ENCODE measurements around the gene RNASEH2B. TPM values are rescaled to one million over a fixed set of nuclear protein-coding genes. Genes with fewer than 3 reads are reported as not detected.
A peak's percentile ranks its signal among the peaks of the same experiment; 100 is the strongest.

The RNASEH2B gene
- total and polyA plus RNA-seq, 5 donors from 2014 or later: 96.0 to 205 (median 169) TPM

DNA sequence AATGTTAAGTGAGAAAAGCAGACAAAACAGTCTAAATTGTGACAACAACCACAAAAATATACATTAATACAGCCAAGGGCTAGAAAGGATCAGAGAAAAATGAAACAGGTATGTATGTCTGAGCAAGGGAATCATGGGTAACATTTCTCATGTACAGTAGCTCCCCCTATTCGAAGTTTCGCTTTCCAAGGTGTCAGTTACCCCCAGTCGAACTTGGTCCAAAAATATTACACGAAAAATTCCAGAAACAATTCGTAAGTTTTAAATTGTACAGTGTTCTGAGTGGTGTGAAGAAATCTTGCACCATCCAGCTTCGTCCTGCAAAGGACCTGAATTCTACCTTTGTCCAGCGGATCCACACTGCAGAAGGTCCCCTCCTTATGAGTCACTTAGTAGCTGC lies 1.8 kb upstream of the RNASEH2B start:
- no peaks in the 10 kb centered on the region for H3K27me3 Mint-ChIP-seq
- peaks cover 12 to 34% (median 19%) of the 10 kb centered on the region in 4 donors for H3K4me1 Mint-ChIP-seq
- Histone ChIP-seq H3K27ac (ENCODE audit: insufficient read depth, low read length, poor library complexity, severe bottlenecking) (no peak overlapping the region), H3K27me3 (ENCODE audit: control insufficient read depth, insufficient read depth, low read length) (no peaks in the 10 kb centered on the region), H3K4me1 (ENCODE audit: control insufficient read depth, insufficient read depth, low read length, poor library complexity, severe bottlenecking) (peaks cover 35% of the 10 kb centered on the region), H3K4me3 (ENCODE audit: low read depth, low read length) (no peak overlapping the region), H3K36me3 (ENCODE audit: control insufficient read depth, insufficient read depth, low read length) (no peaks in the 10 kb centered on the region), H3K9me3 (ENCODE audit: control insufficient read depth in 2 of 2, low read length in 2 of 2) (no peaks in the 10 kb centered on the region)
- H3K36me3 Mint-ChIP-seq: peaks cover 3% of the 10 kb centered on the region
- DNase-seq (no peak), ATAC-seq (ENCODE audit: low read depth in 2 of 2) (no peak)
- peak overlapping the region; percentile 26 to 86 (median 56) for H3K4me3 Mint-ChIP-seq
- no peaks in the 10 kb centered on the region for H3K9me3 Mint-ChIP-seq
- H3K27ac Mint-ChIP-seq: peak overlapping the region in 1 of 3 donors; percentile 51

DNA sequence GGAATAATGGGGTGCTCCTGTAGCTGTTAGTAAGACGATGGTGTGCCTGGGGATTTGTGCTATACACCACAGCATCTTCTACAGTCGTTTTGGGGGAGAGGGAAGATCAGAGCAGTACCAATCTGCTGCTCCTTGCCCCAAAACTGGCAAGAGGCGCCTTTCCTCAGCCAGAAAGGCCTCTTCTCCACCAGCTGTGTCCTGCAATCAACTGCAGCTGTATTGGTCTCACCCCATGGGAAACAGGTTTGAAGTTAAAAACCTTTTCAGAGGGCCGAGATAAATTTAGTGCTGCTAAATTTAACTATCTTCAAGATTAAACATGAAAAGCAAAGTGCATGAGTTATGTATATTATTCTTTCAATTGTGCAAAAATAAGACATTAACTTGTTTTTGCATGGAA lies 1.2 kb upstream of the RNASEH2B start:
- Mint-ChIP-seq H3K27me3 (no peaks in the 10 kb centered on the region), H3K4me3 (peak overlapping the region; percentile 56 to 87 (median 85)), H3K9me3 (no peaks in the 10 kb centered on the region), H3K36me3 (peaks cover 3% of the 10 kb centered on the region), H3K27ac (peak overlapping the region in 2 of 3 donors; percentile 51 to 71), H3K4me1 (peaks cover 15 to 38% (median 20%) of the 10 kb centered on the region in 4 donors)
- H3K27me3 ChIP-seq (ENCODE audit: control insufficient read depth, insufficient read depth, low read length): no peaks in the 10 kb centered on the region
- DNase-seq (no peak), ATAC-seq (ENCODE audit: low read depth in 2 of 2) (no peak)
- H3K4me3 ChIP-seq (ENCODE audit: low read depth, low read length): no peak overlapping the region
- H3K9me3 ChIP-seq (ENCODE audit: control insufficient read depth in 2 of 2, low read length in 2 of 2): no peaks in the 10 kb centered on the region
- peaks cover 36% of the 10 kb centered on the region for H3K4me1 ChIP-seq (ENCODE audit: control insufficient read depth, insufficient read depth, low read length, poor library complexity, severe bottlenecking)
- H3K36me3 ChIP-seq (ENCODE audit: control insufficient read depth, insufficient read depth, low read length): no peaks in the 10 kb centered on the region
- peak overlapping the region; percentile 1 for H3K27ac ChIP-seq (ENCODE audit: insufficient read depth, low read length, poor library complexity, severe bottlenecking)

DNA sequence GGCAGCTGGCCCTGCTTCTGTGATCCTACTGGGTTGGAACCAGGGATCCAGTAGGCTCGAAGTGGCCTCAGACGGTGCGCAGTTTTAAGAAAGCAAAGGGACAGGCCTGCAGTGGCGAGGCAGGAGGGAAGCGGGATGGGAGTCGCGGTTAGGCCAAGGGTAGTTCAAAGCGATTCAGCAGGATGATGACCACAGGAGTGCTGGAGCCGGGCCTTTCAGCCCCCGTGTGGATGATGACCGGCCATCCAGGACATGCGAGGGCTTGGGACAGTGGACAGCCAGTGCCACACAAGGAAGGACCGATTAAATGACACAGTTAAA lies 854 bp downstream of the RNASEH2B start:
- peak overlapping the region; percentile 97 for H3K4me3 ChIP-seq (ENCODE audit: low read depth, low read length)
- no peaks in the 10 kb centered on the region for H3K9me3 ChIP-seq (ENCODE audit: control insufficient read depth in 2 of 2, low read length in 2 of 2)
- H3K27me3 Mint-ChIP-seq: no peaks in the 10 kb centered on the region
- H3K27me3 ChIP-seq (ENCODE audit: control insufficient read depth, insufficient read depth, low read length): no peaks in the 10 kb centered on the region
- H3K9me3 Mint-ChIP-seq: no peaks in the 10 kb centered on the region
- no peak for DNase-seq
- peaks cover 56% of the 10 kb centered on the region for H3K4me1 ChIP-seq (ENCODE audit: control insufficient read depth, insufficient read depth, low read length, poor library complexity, severe bottlenecking)
- H3K4me1 Mint-ChIP-seq: peaks cover 26 to 57% (median 37%) of the 10 kb centered on the region in 4 donors
- H3K4me3 Mint-ChIP-seq: peak overlapping the region; percentile 84 to 96 (median 86)
- H3K36me3 Mint-ChIP-seq: peaks cover 12% of the 10 kb centered on the region
- no peaks in the 10 kb centered on the region for H3K36me3 ChIP-seq (ENCODE audit: control insufficient read depth, insufficient read depth, low read length)
- peak overlapping the region; percentile 96 for H3K27ac ChIP-seq (ENCODE audit: insufficient read depth, low read length, poor library complexity, severe bottlenecking)
- ATAC-seq (ENCODE audit: low read depth in 2 of 2): no peak
- H3K27ac Mint-ChIP-seq: peak overlapping the region; percentile 74 to 99 (median 80)

DNA sequence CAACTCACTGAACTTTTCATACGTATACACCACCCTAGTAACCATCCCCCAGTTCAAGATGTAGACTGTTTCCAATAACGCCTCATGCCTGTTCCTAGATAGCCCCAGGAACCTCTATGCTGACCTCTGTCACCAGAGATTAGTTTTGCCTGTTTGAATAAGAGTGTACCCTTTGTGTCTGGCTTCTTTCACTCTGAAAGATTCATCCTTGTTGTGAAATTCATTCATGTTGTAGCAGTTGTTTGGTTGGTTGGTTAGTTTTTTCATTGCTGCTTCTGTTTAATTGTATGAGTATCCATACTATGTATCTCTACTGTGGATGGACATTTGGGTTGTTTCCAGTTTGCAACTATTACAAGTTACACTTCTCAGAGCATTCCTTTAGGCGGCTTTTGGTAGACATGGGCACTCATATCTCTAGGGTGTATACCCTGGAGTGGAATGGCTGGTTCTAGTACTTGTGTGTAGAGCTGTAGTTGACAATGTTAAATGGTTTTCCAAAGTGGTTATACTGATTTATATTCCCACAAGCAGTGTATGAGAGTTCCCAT lies 1.6 kb downstream of the RNASEH2B start:
- Mint-ChIP-seq H3K27ac (peak overlapping the region; percentile 74 to 99 (median 80)), H3K9me3 (no peaks in the 10 kb centered on the region), H3K4me3 (peak overlapping the region; percentile 84 to 96 (median 86)), H3K36me3 (peaks cover 12% of the 10 kb centered on the region), H3K4me1 (peaks cover 27 to 63% (median 39%) of the 10 kb centered on the region in 4 donors), H3K27me3 (no peaks in the 10 kb centered on the region)
- ATAC-seq (ENCODE audit: low read depth in 2 of 2): no peak
- peak overlapping the region; percentile 97 for H3K4me3 ChIP-seq (ENCODE audit: low read depth, low read length)
- no peaks in the 10 kb centered on the region for H3K36me3 ChIP-seq (ENCODE audit: control insufficient read depth, insufficient read depth, low read length)
- H3K27ac ChIP-seq (ENCODE audit: insufficient read depth, low read length, poor library complexity, severe bottlenecking): peak overlapping the region; percentile 96
- peaks cover 63% of the 10 kb centered on the region for H3K4me1 ChIP-seq (ENCODE audit: control insufficient read depth, insufficient read depth, low read length, poor library complexity, severe bottlenecking)
- no peaks in the 10 kb centered on the region for H3K27me3 ChIP-seq (ENCODE audit: control insufficient read depth, insufficient read depth, low read length)
- DNase-seq: peak in 2 of 3 donors; percentile 21 to 50
- H3K9me3 ChIP-seq (ENCODE audit: control insufficient read depth in 2 of 2, low read length in 2 of 2): no peaks in the 10 kb centered on the region

DNA sequence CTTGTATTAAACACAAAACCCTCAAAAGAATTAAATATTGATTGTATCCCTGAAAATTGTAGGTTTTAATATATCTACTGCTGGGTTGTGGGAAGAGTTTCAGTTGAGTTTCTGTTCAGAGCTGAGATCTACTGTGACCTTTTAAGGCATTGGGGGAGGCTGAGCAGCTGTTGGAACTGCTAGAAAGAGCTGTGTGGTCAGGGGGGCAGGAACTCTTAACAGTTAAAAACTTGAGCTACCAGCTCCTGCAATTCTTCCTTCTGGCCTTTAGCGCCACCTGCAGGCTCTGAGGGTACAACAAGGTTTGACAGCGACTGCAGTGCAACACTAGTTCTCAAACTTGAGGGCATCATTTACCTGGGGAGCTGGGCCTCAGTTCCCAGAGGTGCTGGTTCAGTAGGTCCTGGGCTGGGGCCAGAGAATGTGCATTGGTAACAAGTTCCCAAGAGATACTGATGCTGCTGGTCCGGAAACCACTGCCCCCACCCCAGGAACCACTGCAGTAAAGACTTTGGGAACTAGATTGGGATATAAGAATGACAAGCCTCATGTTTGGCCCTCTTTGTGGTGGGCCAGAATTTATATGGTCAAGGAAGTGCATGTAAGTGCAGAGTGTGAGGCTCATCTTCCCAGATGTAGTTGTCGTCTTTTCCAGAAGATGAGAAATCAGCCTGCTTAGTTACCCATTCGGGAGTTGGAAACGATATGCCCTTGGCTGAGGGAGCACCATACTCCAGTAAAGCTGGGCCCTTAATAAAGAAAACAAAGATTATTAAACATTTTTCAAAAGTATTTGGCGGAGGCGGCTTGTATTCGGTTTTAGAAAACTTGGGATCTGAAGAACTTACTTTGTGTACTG lies 2.6 kb downstream of the RNASEH2B start:
- H3K27ac Mint-ChIP-seq: peak overlapping the region; percentile 54 to 99 (median 80)
- ATAC-seq (ENCODE audit: low read depth in 2 of 2) (peak; percentile 64 to 65), DNase-seq (peak; percentile 80 to 98 (median 89))
- peak overlapping the region; percentile 96 for H3K27ac ChIP-seq (ENCODE audit: insufficient read depth, low read length, poor library complexity, severe bottlenecking)
- H3K4me3 Mint-ChIP-seq: peak overlapping the region; percentile 84 to 96 (median 86)
- H3K4me3 ChIP-seq (ENCODE audit: low read depth, low read length): peak overlapping the region; percentile 97
- H3K9me3 ChIP-seq (ENCODE audit: control insufficient read depth in 2 of 2, low read length in 2 of 2): no peaks in the 10 kb centered on the region
- no peaks in the 10 kb centered on the region for H3K27me3 Mint-ChIP-seq
- no peaks in the 10 kb centered on the region for H3K9me3 Mint-ChIP-seq
- peaks cover 30 to 73% (median 48%) of the 10 kb centered on the region in 4 donors for H3K4me1 Mint-ChIP-seq
- peaks cover 74% of the 10 kb centered on the region for H3K4me1 ChIP-seq (ENCODE audit: control insufficient read depth, insufficient read depth, low read length, poor library complexity, severe bottlenecking)
- peaks cover 12% of the 10 kb centered on the region for H3K36me3 Mint-ChIP-seq
- no peaks in the 10 kb centered on the region for H3K27me3 ChIP-seq (ENCODE audit: control insufficient read depth, insufficient read depth, low read length)
- no peaks in the 10 kb centered on the region for H3K36me3 ChIP-seq (ENCODE audit: control insufficient read depth, insufficient read depth, low read length)

DNA sequence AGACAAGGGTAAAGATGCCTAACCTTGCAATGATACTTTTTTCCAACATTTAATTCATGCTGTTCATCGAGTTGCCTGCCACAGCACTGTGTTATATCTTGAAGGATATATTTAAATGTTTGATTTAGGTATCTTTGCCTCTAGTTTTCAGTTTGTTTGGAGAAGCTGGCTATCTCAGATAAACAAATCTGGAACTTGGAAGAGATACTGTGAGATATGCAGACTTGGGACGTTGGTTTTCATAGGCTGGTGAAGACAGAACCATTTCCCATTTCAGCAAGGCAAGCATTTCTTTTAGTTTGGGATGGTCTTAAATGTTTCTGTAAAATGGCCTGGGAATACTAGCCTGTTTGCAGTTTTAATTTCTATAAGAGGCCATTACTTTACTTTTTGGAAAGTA lies 3.3 kb downstream of the RNASEH2B start:
- Histone ChIP-seq H3K27ac (ENCODE audit: insufficient read depth, low read length, poor library complexity, severe bottlenecking) (no peak overlapping the region), H3K36me3 (ENCODE audit: control insufficient read depth, insufficient read depth, low read length) (no peaks in the 10 kb centered on the region), H3K27me3 (ENCODE audit: control insufficient read depth, insufficient read depth, low read length) (no peaks in the 10 kb centered on the region), H3K9me3 (ENCODE audit: control insufficient read depth in 2 of 2, low read length in 2 of 2) (no peaks in the 10 kb centered on the region), H3K4me1 (ENCODE audit: control insufficient read depth, insufficient read depth, low read length, poor library complexity, severe bottlenecking) (peaks cover 80% of the 10 kb centered on the region), H3K4me3 (ENCODE audit: low read depth, low read length) (peak overlapping the region; percentile 11)
- no peak overlapping the region for H3K27ac Mint-ChIP-seq
- peaks cover 30 to 79% (median 54%) of the 10 kb centered on the region in 4 donors for H3K4me1 Mint-ChIP-seq
- H3K27me3 Mint-ChIP-seq: no peaks in the 10 kb centered on the region
- DNase-seq (no peak), ATAC-seq (ENCODE audit: low read depth in 2 of 2) (no peak)
- no peaks in the 10 kb centered on the region for H3K9me3 Mint-ChIP-seq
- peak overlapping the region in 3 of 4 donors; percentile 84 to 87 (median 86) for H3K4me3 Mint-ChIP-seq
- peaks cover 11% of the 10 kb centered on the region for H3K36me3 Mint-ChIP-seq

DNA sequence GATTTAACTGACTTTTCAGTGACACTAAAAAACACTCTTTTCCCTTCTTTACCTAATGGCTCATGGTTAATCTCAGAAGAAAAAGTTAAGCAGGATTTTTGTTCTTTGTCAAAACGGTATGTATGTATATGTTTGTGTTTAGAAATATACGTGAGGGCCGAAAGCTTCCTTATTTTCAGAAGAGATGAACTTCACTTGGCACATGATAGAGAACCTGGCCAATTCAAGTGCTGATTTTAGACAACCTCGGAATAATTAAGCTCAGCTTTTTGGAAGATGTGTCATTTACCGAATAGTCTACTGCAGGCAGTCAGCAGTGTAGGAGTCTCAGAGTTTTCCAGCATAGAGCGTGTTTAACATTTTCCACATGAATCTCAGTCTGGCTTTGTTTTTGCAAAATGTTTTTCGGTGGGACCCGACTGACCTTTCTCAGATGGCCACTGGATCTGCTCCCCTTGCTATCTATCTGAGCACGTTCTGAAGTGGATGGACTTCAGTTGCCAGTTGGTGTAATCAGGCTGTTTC lies 4.6 kb downstream of the RNASEH2B start:
- ATAC-seq (ENCODE audit: low read depth in 2 of 2) (no peak), DNase-seq (no peak)
- Mint-ChIP-seq H3K4me3 (peak overlapping the region; percentile 40 to 87 (median 66)), H3K9me3 (peaks cover 0 to under 1% (median 0%) of the 10 kb centered on the region in 7 donors), H3K27ac (peak overlapping the region; percentile 50 to 91 (median 88)), H3K36me3 (peaks cover 12% of the 10 kb centered on the region), H3K4me1 (peaks cover 39 to 83% (median 62%) of the 10 kb centered on the region in 4 donors), H3K27me3 (no peaks in the 10 kb centered on the region)
- peaks cover 77% of the 10 kb centered on the region for H3K4me1 ChIP-seq (ENCODE audit: control insufficient read depth, insufficient read depth, low read length, poor library complexity, severe bottlenecking)
- H3K27ac ChIP-seq (ENCODE audit: insufficient read depth, low read length, poor library complexity, severe bottlenecking): peak overlapping the region; percentile 64
- peak overlapping the region; percentile 65 for H3K4me3 ChIP-seq (ENCODE audit: low read depth, low read length)
- H3K27me3 ChIP-seq (ENCODE audit: control insufficient read depth, insufficient read depth, low read length): no peaks in the 10 kb centered on the region
- no peaks in the 10 kb centered on the region for H3K36me3 ChIP-seq (ENCODE audit: control insufficient read depth, insufficient read depth, low read length)
- no peaks in the 10 kb centered on the region for H3K9me3 ChIP-seq (ENCODE audit: control insufficient read depth in 2 of 2, low read length in 2 of 2)

Measured in CD4-positive, CD25-positive, alpha-beta regulatory T cell (primary cell).